ENCODE results near the gene RAP1A. TPM values are rescaled to one million over a fixed set of nuclear protein-coding genes. Genes with fewer than 3 reads are reported as not detected.

The RAP1A gene
- polyA plus RNA-seq, 1 donor (not counting 4 experiments of a cell fraction or from before 2014, with no cell fraction given), result 70.3 TPM

DNA sequence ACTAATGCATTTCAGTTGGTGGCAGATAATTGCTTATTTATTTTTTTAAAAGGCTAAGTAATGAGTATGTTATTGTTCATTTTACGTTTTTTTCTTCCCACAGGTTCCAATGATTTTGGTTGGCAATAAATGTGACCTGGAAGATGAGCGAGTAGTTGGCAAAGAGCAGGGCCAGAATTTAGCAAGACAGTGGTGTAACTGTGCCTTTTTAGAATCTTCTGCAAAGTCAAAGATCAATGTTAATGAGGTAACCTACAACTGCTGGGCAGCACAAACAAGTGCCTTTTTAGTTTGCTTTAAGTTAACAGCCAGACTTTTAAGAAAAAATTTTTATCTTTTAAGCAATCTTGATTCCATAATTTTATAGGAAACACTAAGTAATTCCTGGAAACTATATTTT is 84.7 kb downstream of the RAP1A start:
- dilution Hi-C loops (cut with MboI; ENCODE audit: extremely low pct_ligation_motif_present, low sequenced_read_pairs), result no loop called here
- FAIRE-seq, result no peak
- no peak overlapping the region for H3K4me2 ChIP-seq (ENCODE audit: control insufficient read depth, extremely low read depth, insufficient read depth, low read depth, low read length)

DNA sequence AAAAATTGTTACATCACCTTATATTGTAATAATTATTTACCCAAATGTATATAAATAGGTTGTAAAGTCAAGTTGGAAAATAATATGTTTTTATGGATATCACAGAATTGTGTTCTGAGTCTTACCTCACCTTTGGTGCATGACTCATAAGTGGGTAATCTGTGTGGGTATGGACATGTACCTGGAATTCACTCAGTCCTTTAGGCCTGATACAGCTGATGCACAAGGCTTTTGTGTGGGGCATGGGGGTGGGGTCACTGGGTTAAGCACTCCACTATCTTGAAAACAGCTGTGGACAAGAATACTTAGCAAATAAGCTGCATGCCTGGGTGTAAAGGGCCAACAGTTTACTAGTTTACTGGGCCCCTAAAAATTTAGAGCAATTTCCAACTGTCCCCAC is 85.2 kb downstream of the RAP1A start:
- DNase-seq (ENCODE audit: low read depth, low spot score) (peak; percentile 73), FAIRE-seq (peak; percentile 89)
- H3K79me2 ChIP-seq (ENCODE audit: control insufficient read depth, insufficient read depth, low read length), result no peaks in the 10 kb centered on the region
- peak overlapping the region; percentile 42 for H3K4me2 ChIP-seq (ENCODE audit: control insufficient read depth, extremely low read depth, insufficient read depth, low read depth, low read length)
- H2AFZ ChIP-seq (ENCODE audit: control insufficient read depth, low read length), result no peak overlapping the region
- no peak overlapping the region for H3K4me3 ChIP-seq (ENCODE audit: control insufficient read depth in 2 of 3, extremely low read depth in 1 of 3, insufficient read depth in 2 of 3, low read depth in 1 of 3, low read length in 3 of 3)
- H3K36me3 ChIP-seq (ENCODE audit: control insufficient read depth in 2 of 2, extremely low read depth in 1 of 2, insufficient read depth in 2 of 2, low read length in 2 of 2), result peaks cover 5 to 11% of the 10 kb centered on the region in 2 experiments
- H3K9ac ChIP-seq (ENCODE audit: control insufficient read depth, extremely low read depth, insufficient read depth, low read length), result no peak overlapping the region
- peak overlapping the region; percentile 27 for H3K27ac ChIP-seq (ENCODE audit: control insufficient read depth, insufficient read depth, low read length)
- no peaks in the 10 kb centered on the region for H4K20me1 ChIP-seq (ENCODE audit: control insufficient read depth, extremely low read depth, insufficient read depth, low read length)
- no peaks in the 10 kb centered on the region for H3K27me3 ChIP-seq (ENCODE audit: control insufficient read depth, extremely low read depth, insufficient read depth, low read length)
- H3K9me1 ChIP-seq (ENCODE audit: control insufficient read depth, extremely low read depth, insufficient read depth, low read length), result no peaks in the 10 kb centered on the region
- H3K4me1 ChIP-seq (ENCODE audit: control insufficient read depth, extremely low read depth, insufficient read depth, low read length), result peaks cover 13% of the 10 kb centered on the region
- H3K9me3 ChIP-seq (ENCODE audit: control insufficient read depth, low read depth, low read length), result no peaks in the 10 kb centered on the region
- TF ChIP-seq, protein P1, sequence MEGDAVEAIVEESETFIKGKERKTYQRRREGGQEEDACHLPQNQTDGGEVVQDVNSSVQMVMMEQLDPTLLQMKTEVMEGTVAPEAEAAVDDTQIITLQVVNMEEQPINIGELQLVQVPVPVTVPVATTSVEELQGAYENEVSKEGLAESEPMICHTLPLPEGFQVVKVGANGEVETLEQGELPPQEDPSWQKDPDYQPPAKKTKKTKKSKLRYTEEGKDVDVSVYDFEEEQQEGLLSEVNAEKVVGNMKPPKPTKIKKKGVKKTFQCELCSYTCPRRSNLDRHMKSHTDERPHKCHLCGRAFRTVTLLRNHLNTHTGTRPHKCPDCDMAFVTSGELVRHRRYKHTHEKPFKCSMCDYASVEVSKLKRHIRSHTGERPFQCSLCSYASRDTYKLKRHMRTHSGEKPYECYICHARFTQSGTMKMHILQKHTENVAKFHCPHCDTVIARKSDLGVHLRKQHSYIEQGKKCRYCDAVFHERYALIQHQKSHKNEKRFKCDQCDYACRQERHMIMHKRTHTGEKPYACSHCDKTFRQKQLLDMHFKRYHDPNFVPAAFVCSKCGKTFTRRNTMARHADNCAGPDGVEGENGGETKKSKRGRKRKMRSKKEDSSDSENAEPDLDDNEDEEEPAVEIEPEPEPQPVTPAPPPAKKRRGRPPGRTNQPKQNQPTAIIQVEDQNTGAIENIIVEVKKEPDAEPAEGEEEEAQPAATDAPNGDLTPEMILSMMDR (optimal IDR thresholded peaks at IDR 0.05 in 1 of 3, IDR thresholded peaks at IDR 0.05 in 1 of 3, conservative IDR thresholded peaks at IDR 0.05 in 1 of 3; ENCODE audit: extremely low read depth in 1 of 3, insufficient read depth in 2 of 3, low read length in 3 of 3), result no peak
- TF ChIP-seq EZH2 (IDR thresholded peaks at IDR 0.05; ENCODE audit: low read length), result no peak
- dilution Hi-C loops (cut with MboI; ENCODE audit: extremely low pct_ligation_motif_present, low sequenced_read_pairs), result no loop called here

More for the DNA sequence above, 84.7 kb downstream of the RAP1A start:
- Histone ChIP-seq H3K27me3 (ENCODE audit: control insufficient read depth, extremely low read depth, insufficient read depth, low read length) (no peaks in the 10 kb centered on the region), H3K4me1 (ENCODE audit: control insufficient read depth, extremely low read depth, insufficient read depth, low read length) (peaks cover 13% of the 10 kb centered on the region), H3K9me3 (ENCODE audit: control insufficient read depth, low read depth, low read length) (no peaks in the 10 kb centered on the region), H3K27ac (ENCODE audit: control insufficient read depth, insufficient read depth, low read length) (peak overlapping the region; percentile 17), H2AFZ (ENCODE audit: control insufficient read depth, low read length) (no peak overlapping the region), H3K36me3 (ENCODE audit: control insufficient read depth in 2 of 2, extremely low read depth in 1 of 2, insufficient read depth in 2 of 2, low read length in 2 of 2) (peaks cover 7 to 11% of the 10 kb centered on the region in 2 experiments), H4K20me1 (ENCODE audit: control insufficient read depth, extremely low read depth, insufficient read depth, low read length) (no peaks in the 10 kb centered on the region), H3K4me3 (ENCODE audit: control insufficient read depth in 2 of 3, extremely low read depth in 1 of 3, insufficient read depth in 2 of 3, low read depth in 1 of 3, low read length in 3 of 3) (no peak overlapping the region), H3K9ac (ENCODE audit: control insufficient read depth, extremely low read depth, insufficient read depth, low read length) (no peak overlapping the region), H3K79me2 (ENCODE audit: control insufficient read depth, insufficient read depth, low read length) (no peaks in the 10 kb centered on the region), H3K9me1 (ENCODE audit: control insufficient read depth, extremely low read depth, insufficient read depth, low read length) (no peaks in the 10 kb centered on the region)
- no peak for DNase-seq (ENCODE audit: low read depth, low spot score)
- TF ChIP-seq EZH2 (IDR thresholded peaks at IDR 0.05; ENCODE audit: low read length), result no peak
- TF ChIP-seq, protein P1 (optimal IDR thresholded peaks at IDR 0.05 in 1 of 3, IDR thresholded peaks at IDR 0.05 in 1 of 3, conservative IDR thresholded peaks at IDR 0.05 in 1 of 3; ENCODE audit: extremely low read depth in 1 of 3, insufficient read depth in 2 of 3, low read length in 3 of 3), result no peak
